ENCODE data around the gene SLC12A7.

GRCh38 chr5:1077491-1078020, 34.3 kb downstream of the SLC12A7 start:
- no peak for TF ChIP-seq YY1 (tag by site-specific recombination; IDR thresholded peaks at IDR 0.05)
- TF ChIP-seq CTCF (tag by site-specific recombination; IDR thresholded peaks at IDR 0.05) = no peak
- TF ChIP-seq GFI1B (tag by site-specific recombination; IDR thresholded peaks at IDR 0.05) = no peak
- TF ChIP-seq ZNF274 (IDR thresholded peaks at IDR 0.05; ENCODE audit: low read length) = no peak
- no peak for TF ChIP-seq ZNF274 (tag by site-specific recombination; IDR thresholded peaks at IDR 0.05; ENCODE audit: borderline replicate concordance)
- no peak for TF ChIP-seq SP2 (tag by site-specific recombination; IDR thresholded peaks at IDR 0.05)
- no peak for TF ChIP-seq ZNF26 (tag by site-specific recombination; IDR thresholded peaks at IDR 0.05)
- TF ChIP-seq ZNF777 (tag by site-specific recombination; IDR thresholded peaks at IDR 0.05; ENCODE audit: borderline replicate concordance) = no peak
- TF ChIP-seq SALL2 (tag by site-specific recombination; IDR thresholded peaks at IDR 0.05; ENCODE audit: borderline replicate concordance) = no peak
- TF ChIP-seq ZNF830 (tag by site-specific recombination; IDR thresholded peaks at IDR 0.05; ENCODE audit: low read depth) = no peak
